HG02642 (cell line): ENCODE data around the gene RAD54L2.
"Not testable (repeated sequence)": the region's sequence is repeated elsewhere in the genome, so short reads cannot be mapped to it uniquely, and the experiment has no call there.

ENCODE experiments used
- ATAC-seq: cut with Tn5 transposase; IDR thresholded peaks from one replicate; pipeline ENCODE4 v1.9.1; 2021; ENCODE audit warnings: mild to moderate bottlenecking; ENCODE audit not compliant: unreplicated experiment, poor library complexity

The RAD54L2 gene

GRCh38 chr3:51542596-51542995, 4.1 kb downstream of the RAD54L2 start:
- not testable (repeated sequence) for ATAC-seq

GRCh38 chr3:51544011-51544775, 5.7 kb downstream of the RAD54L2 start:
- ATAC-seq: no peak

GRCh38 chr3:51547274-51547673, 8.8 kb downstream of the RAD54L2 start:
- no peak for ATAC-seq

GRCh38 chr3:51549311-51549710, 10.8 kb downstream of the RAD54L2 start:
- ATAC-seq: no peak

- ATAC-seq: no peak
Measured at GRCh38 chr3:51550080-51550819, 11.7 kb downstream of the RAD54L2 start.

- ATAC-seq: no peak
Measured at GRCh38 chr3:51557993-51558392, 19.5 kb downstream of the RAD54L2 start.

GRCh38 chr3:51559411-51559888, 20.9 kb downstream of the RAD54L2 start:
- ATAC-seq: no peak

- ATAC-seq: no peak
Measured at GRCh38 chr3:51559961-51560360, 21.4 kb downstream of the RAD54L2 start.

- not testable (repeated sequence) for ATAC-seq
Measured at GRCh38 chr3:51562403-51562802, 23.9 kb downstream of the RAD54L2 start.

- ATAC-seq: no peak
Measured at GRCh38 chr3:51568036-51568435, 29.5 kb downstream of the RAD54L2 start.

- ATAC-seq: no peak
Measured at GRCh38 chr3:51568996-51569395, 30.5 kb downstream of the RAD54L2 start.

- no peak for ATAC-seq
Measured at GRCh38 chr3:51578238-51578637, 39.7 kb downstream of the RAD54L2 start.

- no peak for ATAC-seq
Measured at GRCh38 chr3:51580418-51580817, 41.9 kb downstream of the RAD54L2 start.

- ATAC-seq: no peak
Measured at GRCh38 chr3:51581524-51581923, 43.0 kb downstream of the RAD54L2 start.

- no peak for ATAC-seq
Measured at GRCh38 chr3:51585197-51585596, 46.7 kb downstream of the RAD54L2 start.

- no peak for ATAC-seq
Measured at GRCh38 chr3:51585871-51586270, 47.4 kb downstream of the RAD54L2 start.
